ENCODE measurements around the gene CIB4.

CIB4 gene

DNA sequence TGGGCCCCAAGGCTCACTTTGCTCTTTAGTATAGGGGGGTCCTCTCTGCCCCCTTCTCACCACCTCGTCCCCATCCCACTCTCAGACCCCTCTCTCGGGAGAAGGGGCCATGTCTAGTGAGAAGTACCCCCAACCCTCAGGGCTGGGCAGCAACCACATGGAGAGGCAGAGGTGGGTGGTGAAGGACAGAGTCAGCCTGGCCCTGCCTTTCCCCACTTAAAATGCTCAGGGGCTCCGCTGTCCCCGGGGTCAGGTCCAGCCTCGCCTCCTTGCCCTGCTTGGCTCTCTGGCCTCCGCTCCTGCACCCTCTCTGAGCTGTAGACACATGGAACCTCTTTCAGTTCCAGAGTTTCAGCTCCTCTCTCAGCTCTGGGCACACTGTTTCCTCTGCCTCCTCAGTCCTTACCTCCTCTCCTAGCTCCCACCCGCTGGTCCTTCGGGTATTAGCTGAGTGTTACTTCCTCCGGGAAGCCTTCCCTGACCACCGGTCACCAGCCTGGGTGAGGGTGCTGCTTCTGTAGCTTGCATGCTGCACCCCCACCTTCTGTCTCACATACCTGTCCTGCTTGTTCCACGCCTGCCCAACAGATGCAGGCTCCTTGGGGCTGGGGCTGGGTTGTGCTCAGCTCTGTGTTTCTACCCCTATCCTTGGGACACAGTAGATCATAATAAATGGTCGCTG lies 83.8 kb downstream of the CIB4 start:
- no peak for DNase-seq (ENCODE audit: insufficient read length, low spot score)
- no peak for FAIRE-seq

DNA sequence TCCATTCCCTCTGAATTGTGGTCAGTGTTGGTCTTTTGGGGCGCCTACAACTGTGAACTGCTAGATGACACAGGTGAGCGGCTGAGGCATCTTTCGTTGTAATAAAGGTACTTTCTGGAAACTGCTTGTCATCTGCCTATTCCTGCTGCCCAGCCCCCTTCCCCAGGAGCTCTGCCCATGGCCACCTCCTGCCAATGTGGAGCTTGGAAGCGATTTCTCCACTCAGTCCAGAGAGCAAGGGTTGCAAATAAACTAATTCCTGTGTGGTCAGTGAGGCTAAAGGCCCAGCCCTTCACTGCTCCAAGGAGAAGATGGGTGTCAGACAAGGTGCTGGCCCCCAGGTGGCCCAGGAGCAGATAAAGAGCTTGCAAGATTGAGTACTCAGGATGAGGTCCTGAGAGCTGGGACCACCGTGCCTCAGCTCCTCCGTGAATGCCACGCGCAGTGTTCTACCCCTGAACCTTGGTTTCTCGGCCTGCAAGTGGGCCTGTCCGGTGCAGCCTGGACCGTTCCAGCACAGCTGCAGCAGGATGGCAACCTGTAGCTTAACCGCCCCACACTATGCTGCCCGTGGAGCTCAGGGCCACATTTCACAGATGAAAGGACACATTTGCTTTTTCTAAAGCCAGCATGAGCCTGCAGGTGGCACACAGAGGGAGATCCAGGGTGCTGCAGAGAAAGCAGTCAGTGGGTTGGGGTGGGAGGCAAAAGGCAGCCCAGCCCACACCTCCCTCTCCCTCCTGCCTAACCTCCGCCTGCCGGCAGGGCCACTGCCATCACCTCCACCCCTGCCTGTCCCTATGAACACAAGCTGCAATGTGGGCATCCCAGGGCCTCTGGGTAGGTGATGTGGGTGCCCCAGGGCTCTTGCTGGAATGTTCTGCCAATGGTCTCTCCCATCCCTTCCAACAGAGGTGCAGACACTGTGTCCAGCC lies 84.6 kb downstream of the CIB4 start:
- FAIRE-seq (no peak), DNase-seq (ENCODE audit: insufficient read length, low spot score) (no peak)

DNA sequence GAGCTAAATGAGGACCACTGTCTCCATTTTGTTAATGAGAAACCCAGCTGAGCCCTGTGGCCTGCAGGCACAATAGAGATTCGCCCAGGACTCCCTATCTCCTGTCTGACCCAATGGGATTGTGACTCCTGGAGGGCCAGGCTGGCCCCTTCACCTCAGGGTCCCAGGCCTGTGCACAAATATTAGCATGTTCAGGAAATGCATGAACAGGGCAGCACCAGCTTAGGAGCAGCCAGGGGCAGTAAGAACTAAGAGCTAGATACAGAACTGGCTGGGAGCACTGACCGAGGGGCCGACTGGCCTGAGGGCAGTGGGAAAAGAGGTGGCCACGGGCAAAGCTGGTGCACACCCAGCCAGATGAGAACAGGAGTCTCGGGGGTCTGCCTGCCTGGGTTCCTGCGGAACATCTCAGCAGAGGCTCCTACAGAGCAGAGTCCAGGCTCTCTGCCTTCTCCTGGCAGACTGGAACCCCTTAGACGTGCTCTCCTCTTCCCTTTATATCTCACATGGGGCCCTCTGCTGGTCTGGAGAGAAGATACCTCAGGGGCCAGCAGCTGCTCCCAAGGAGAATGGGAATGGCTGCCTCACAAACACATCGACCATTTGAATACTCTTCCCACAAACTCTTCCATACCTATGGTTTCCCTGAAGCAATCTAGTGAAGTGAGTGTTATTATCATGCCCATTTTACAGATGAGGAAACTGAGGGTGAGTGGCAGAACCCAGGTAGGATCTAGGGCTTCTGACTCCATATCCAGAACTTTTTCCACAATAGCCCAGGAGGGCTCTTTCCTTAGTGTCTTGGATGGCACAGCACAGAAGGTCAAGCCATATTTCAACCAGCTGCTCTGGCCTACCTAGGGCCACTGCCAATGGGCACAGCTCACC lies 85.7 kb downstream of the CIB4 start:
- DNase-seq (ENCODE audit: insufficient read length, low spot score) (no peak), FAIRE-seq (no peak)

DNA sequence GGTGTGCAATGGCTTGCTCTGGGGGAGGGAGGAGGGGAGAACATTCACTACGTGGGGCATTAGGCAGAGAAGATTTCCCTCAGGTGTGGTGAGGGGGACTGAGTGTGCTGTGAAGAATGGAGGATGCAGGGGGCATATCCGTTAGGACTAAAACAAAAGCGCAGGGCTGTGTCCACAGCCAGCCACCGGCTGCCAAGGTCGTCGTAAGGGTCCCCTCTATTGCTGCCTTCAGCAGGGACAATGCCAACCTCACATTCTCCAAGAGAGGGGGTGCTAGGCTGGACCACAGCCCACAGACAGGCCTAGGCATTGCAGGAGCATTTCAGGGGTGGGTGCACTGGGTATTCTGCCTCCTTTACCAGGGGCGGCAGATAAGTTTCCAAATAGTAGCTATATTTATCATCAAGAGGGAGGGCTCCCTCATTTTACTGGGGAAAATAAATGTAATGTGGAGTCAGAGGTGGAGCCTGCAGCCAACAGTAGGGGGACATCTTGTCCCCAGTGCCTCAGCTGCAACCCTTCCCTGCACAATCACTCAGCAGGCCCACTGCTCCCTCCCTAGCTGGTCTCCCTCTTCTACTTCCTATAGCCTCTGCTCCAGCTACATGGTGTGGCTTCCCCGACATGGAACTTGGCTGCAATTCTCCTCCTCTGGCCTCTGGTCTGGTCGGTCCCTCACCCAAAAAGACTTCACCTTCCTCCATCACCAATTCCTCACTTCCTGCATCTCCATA lies 88.4 kb downstream of the CIB4 start:
- no peak for DNase-seq (ENCODE audit: insufficient read length, low spot score)
- no peak for FAIRE-seq

DNA sequence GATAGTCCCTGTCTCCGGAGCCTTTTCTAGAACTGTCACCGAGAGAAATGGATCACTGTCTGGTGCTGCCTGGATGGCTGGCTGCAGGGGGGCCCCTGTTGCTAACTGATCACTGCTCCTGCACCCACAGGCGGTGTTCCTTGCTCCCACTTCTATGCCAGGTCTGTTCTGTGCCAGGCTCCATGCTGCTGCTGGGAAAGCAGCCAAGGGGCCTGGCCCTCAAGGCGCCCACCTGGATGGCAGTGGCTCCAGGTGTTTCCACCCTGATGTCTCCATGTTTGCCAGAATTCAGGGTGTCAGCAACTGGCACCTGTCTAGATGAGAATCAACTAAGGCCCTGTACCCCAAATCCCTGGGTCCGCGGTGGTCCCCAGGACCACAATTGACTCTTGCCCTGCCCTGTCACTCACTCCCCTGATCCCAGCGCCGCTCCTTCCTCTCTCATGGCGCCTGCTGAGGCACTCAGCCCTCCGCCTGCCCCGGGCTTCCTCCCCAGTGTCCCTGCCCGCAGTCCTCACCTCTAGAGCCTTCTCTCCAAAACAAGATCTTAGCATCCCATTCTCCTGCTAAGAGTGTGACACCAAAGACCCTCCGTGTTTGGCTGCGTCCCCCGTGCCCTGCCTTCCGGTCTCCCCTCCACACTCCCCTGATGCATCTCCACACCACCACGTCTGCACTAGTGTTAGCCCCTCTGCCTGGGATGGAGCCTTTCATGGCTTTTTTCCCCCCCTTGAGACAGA lies 90.7 kb downstream of the CIB4 start:
- DNase-seq (ENCODE audit: insufficient read length, low spot score) (no peak), FAIRE-seq (no peak)

DNA sequence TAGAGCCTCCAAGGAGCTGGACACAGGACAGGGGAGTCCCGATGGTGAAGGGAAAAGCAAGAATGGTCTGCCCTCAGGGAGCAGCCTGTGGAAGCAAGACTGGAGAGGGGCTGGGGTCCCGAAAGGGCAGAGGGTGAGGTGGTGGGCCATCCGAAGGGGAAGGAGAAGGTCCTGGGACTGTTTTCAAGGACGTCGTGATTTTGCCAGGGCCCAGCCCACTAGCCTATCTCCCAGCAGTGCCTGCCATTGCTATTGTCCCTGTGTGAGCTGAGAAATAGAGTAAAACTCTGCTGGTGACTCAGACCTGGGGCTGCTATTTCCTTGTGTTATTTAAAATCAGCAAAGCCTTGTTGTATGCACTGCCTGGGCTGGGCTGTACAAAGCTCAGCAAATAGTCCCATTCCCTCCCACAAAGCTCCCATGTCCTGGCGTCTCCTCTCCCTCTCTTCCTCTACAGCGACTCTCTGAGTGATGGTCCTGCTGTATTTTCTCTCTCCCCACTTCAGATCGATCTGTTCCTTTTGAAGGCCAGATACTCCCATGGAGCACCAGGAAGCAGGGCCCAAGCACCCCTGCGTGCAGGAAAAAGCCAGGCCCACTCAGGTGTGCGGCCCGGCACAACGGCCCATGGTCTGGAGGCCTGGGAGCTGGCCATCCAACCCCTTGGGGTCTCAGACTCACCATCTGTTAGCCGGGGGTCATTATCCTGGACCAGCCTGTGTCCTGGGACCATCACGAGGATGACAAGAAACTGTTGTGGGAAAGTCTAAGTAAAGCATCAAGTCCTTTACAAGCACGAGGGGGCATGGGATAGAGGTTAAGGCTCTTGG lies 98.3 kb downstream of the CIB4 start:
- DNase-seq (ENCODE audit: insufficient read length, low spot score) (no peak), FAIRE-seq (no peak)

DNA sequence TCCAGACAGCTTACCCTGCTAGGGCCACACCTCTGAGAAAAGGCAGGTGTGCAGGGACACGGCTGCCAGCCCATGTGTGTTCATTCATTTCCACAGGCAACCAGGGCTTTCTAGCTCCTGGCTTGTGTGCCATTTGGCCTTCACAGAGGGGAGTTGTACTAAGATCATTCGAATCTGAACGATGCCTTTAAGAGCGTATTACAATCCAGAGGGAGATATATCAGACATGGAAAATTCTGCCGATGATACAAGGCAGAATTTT lies 99.0 kb downstream of the CIB4 start:
- DNase-seq (ENCODE audit: insufficient read length, low spot score) (no peak), FAIRE-seq (no peak)

DNA sequence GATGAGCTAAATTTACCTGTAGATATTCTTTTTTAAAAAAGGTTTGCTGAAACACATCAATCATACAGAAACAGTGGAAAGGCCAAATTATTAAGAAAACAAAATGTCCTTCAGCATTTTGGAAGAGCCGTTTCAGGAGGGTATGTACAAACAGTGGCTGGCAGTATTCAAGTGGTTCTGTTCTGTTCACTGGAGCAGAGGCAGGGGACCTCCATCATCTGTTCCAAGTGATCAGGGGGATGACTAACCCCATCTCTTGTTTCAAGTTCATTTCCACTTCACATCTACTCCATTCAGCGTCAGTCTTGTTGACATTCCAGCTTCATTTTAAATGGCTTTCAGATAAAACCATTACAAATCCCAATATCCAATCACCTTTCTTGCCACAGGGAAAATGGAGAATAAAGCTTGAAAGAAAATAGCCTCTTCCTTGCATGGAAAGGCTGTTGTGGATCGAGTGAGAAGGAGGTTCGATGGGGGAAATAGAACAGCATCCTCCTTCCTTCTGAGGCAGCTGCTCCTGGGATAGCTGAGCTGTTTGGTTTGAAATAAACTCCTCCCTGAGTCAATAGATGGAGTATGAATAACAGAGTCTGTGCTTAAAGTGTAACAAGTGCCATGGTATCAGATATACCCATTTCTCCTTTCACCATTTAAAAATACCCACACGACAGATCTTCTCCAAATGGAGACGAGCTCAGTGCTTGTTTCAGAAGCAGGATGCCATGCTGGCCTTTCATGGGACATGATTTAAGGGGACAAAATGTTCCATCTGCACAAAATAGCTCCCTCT lies 99.6 kb downstream of the CIB4 start:
- DNase-seq (ENCODE audit: insufficient read length, low spot score) (no peak), FAIRE-seq (no peak)

DNA sequence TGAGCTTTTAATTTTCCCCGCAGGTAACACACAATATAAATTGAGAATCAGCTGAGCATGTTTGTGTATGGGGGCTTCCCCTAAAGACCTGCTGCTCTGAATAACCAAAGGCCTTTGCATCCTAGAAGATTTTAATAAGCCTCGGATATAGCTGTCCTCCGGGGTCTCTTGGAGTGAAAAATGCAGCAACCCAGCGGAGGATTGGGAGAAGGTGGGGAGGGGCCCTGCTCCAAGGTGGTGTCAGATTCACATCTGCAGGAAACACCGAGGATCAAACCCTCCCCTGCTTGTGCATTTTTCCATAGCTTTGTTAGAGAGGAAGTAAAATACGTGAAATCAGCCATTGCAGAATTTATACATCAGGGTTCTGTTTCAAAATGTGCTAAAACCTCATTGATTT lies 100.2 kb downstream of the CIB4 start:
- no peak for DNase-seq (ENCODE audit: insufficient read length, low spot score)
- FAIRE-seq, result no peak

DNA sequence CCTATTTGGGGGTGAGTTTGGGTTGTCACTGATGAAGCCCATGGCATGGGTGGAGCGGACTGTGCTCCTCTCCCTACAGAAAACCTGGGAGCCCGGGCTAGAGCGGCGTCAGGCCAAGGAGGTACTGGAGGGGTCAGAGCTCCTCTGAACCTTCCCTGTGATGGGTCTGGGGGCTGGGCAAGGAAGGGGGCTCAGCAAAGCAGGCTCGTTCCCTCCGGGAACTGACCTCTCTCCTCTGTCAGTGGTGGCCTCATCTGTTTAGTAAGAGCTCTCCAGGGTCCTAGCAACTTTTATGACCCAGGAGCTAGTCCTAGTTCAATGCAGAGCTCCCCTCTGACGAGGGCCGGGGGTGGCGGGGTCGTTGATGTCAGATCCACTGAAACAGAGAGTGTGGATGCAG lies 100.9 kb downstream of the CIB4 start:
- DNase-seq (ENCODE audit: insufficient read length, low spot score) (no peak), FAIRE-seq (no peak)

DNA sequence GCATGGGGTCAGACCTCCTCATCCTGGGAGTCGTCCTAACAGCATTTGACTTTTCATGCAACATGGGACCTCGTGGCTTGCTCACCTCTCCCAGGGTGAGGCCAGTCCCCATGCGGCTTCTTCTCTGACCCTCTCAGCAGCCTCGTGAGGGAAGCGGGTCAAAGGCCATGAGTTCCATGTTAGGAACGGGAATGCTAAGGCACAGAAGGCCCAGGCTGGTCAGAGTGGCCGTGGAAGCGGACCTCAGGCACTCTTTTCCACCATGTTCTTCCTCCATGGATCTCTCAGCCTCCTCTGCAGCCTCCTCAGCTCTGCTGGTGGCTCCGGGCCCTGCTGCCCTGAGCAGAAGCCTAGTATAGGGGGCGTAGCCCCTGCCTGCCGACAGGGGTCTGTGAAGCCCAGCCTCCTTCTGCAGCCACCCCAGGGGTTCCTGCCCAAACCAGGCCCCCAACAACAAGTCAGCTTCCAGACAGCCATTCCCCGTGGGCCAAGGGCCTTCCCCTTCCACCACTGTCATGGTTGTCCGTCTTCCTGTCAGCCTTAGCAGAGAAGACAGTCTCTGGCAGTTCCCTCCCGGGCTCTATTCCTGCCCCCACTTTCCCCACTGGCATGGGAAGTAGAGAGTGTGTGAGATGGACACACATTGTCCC lies 103.2 kb downstream of the CIB4 start:
- DNase-seq (ENCODE audit: insufficient read length, low spot score), result no peak
- FAIRE-seq, result no peak

DNA sequence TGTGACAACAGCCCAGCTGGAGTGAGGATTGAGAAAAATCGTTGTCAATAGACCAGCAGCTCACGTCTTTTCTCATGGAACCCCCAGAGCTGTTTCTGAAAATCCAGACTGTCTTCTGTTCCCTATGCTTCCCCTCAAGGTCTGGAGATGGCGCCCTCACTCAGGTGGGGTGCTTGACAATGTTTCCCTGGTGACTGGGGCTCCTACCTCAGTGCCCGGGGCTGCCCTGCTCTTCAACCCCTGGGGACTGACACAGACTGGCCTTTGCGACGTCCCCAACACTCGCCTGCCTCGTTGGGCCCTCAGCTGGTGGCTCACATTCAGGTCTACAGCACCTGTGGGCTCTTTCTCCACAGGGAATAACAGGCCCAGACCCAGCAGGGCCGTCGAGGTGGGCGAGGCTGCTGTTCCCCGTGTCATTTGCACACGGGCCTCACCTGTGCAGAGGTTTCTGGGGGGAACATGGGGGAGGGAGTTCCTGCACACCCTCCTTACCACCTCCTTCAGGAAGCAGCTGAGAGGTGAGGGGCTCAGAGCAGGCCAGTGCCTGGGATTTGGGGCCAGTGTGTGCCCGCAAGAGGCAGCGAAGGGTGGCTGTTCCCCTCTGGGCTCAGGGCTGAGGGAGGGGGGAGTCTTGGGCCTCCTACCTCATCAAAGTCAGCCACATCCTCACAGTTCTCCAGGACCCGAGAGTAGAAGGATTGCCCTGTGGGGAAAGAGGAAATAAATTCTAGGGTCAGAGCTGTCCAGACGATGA lies 103.9 kb downstream of the CIB4 start:
- no peak for FAIRE-seq
- no peak for DNase-seq (ENCODE audit: insufficient read length, low spot score)

DNA sequence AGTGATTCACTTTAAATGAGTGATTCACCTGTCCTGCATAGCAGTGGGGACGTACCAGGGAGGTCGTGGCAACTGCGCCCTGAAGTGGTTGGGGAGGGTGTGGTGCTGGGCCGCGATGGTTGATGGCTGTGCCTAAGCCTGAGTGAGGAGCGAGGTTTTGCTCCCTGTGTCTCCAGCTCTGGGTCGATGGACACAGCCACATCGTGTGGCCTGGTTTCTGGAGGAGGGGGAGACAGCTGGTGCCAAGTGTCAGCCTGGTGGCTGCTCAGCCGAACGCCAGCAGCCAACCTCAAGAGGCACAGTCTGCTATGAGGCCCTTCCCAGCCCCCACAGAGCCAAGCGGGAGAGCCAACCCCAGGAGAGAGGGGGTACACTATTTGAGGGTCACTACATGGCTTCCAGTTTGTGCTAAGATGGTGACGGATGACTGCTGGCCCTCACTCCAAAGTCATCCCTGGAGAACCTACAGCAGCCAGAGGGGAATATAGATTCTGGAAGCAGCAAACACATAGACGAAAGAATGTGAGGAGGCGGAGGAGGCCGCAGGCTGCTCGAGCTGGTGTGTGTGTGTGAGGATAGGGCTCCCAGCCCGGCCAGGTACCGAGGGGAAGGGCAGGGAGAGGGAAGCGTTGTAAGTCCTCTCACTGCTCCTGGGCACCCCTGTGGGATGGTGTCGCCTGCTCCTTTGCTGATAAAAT lies 104.6 kb downstream of the CIB4 start:
- no peak for FAIRE-seq
- no peak for DNase-seq (ENCODE audit: insufficient read length, low spot score)

DNA sequence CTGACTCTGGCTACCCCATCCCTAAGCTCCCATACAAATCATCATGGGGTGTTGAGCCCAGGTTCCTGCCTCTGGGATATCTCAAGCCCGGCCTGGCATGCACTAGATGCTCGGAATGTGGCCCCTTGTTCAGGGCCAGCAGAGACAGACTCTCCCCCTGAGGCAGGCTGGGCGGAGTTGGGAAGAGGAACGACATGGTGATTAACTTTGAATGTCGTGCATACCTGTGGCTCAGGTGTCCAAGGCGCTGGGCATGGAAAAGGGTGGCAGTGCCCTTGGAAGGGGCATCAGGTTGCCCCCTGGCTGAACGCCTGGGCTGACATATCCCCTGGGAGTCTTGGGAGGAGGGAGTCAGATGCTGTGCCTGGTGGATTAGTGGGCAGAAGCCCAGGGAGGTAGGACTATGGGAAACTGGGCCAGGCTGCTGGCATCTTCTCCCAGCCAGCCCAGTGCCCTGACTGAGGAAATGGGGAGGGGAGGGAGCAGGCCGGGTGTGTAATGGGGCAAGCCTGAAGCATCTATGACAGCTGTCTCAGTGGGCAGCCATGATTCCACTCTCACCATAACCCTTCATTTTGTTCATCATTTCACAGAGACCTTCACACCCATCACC lies 105.4 kb downstream of the CIB4 start:
- no peak for DNase-seq (ENCODE audit: insufficient read length, low spot score)
- FAIRE-seq, result no peak

DNA sequence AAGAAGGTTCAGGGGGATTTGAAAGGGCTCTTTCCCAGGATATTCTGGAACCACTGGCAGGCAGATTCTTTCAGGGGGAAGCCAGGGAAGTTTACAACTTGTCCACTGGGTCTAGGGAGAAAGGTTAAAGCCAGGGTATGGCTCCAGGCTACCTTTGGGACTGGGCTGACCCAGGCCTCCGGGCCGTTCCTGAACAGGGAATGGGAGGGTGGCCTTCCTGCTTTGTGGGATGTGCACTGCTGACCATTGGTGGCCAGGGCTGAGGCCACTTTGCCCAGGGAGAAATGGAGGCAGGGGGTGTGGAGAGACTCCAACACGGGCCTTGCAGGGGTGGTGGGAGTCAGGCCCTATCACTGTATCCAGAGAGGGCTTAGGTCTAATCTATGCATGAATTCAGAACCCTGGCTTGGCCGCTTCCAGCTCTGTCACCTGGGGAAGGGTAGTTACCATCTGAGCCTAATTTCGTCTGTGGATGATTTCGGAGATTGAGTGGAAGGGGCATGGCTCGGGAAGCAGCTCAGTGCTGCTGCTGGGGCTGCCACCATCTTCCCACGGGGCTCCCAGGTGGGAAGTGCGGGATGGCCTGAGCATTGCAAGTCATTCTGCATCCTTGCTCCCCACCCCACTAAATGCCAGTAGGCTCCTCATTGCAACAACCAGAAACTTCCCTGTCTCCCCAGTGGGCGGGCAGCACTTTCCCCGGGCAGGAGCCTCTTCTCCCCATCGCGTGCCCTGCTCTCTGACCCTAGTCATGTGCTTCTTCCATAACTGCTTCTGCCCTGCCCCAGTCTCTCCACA lies 106.1 kb downstream of the CIB4 start:
- no peak for FAIRE-seq

More for the DNA sequence above, 106.1 kb downstream of the CIB4 start:
- no peak for DNase-seq (ENCODE audit: insufficient read length, low spot score)
